Measurements from ENCODE around the gene NTRK3.
"Not testable (repeated sequence)": the region's sequence is repeated elsewhere in the genome, so short reads cannot be mapped to it uniquely, and the experiment has no call there.

NTRK3 gene

DNA sequence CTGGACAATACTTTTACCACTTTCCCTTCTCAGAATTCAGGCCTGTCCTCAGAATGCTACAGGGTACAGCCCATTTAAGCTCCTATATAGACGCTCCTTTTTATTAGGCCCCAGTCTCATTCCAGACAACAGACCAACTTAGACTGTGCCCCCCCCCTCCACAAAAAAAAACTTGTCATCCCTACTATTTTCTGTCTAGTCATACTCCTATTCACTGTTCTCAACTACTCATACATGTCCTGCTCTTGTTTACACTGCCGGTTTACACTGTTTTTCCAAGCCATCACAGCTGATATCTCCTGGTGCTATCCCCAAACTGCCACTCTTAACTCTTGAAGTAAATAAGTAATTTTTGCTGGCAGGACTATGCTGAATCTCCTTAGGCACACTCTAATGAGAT, 420.7 kb downstream of the NTRK3 start:
- H3K9ac ChIP-seq (ENCODE audit: low read depth in 1 of 2, low read length in 2 of 2); H3K4me1 ChIP-seq (ENCODE audit: control insufficient read depth in 2 of 2, insufficient read depth in 2 of 2, low read length in 2 of 2); H3K27me3 ChIP-seq (ENCODE audit: control insufficient read depth in 2 of 2, insufficient read depth in 2 of 2, low read length in 2 of 2); H3K4me3 ChIP-seq (ENCODE audit: low read length in 2 of 2); H3K9me3 ChIP-seq (ENCODE audit: control insufficient read depth in 2 of 2, low read length in 2 of 2); H3K36me3 ChIP-seq (ENCODE audit: control insufficient read depth in 2 of 2, insufficient read depth in 2 of 2, low read length in 2 of 2); H3K27ac ChIP-seq (ENCODE audit: low read depth in 2 of 2, low read length in 2 of 2): not testable (repeated sequence)

DNA sequence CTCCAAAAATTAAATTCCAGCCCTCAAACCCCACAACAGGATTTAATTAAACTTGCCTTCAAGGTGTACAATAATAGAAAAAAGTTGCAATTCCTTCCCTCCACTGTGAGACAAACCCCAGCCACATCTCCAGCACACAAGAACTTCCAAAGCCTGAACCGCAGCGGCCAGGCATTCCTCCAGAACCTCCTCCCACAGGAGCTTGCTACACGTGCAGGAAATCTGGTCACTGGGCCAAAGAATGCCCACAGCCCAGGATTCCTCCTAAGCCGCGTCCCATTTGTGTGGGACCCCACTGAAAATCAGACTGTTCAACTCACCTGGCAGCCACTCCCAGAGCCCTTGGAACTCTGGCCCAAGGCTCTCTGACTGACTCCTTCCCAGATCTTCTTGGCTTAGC, 423.2 kb downstream of the NTRK3 start:
- not testable (repeated sequence) for H3K4me3 ChIP-seq (ENCODE audit: low read length in 2 of 2); H3K27ac ChIP-seq (ENCODE audit: low read depth in 2 of 2, low read length in 2 of 2); H3K27me3 ChIP-seq (ENCODE audit: control insufficient read depth in 2 of 2, insufficient read depth in 2 of 2, low read length in 2 of 2); H3K4me1 ChIP-seq (ENCODE audit: control insufficient read depth in 2 of 2, insufficient read depth in 2 of 2, low read length in 2 of 2); H3K9ac ChIP-seq (ENCODE audit: low read depth in 1 of 2, low read length in 2 of 2); H3K36me3 ChIP-seq (ENCODE audit: control insufficient read depth in 2 of 2, insufficient read depth in 2 of 2, low read length in 2 of 2); H3K9me3 ChIP-seq (ENCODE audit: control insufficient read depth in 2 of 2, low read length in 2 of 2)

DNA sequence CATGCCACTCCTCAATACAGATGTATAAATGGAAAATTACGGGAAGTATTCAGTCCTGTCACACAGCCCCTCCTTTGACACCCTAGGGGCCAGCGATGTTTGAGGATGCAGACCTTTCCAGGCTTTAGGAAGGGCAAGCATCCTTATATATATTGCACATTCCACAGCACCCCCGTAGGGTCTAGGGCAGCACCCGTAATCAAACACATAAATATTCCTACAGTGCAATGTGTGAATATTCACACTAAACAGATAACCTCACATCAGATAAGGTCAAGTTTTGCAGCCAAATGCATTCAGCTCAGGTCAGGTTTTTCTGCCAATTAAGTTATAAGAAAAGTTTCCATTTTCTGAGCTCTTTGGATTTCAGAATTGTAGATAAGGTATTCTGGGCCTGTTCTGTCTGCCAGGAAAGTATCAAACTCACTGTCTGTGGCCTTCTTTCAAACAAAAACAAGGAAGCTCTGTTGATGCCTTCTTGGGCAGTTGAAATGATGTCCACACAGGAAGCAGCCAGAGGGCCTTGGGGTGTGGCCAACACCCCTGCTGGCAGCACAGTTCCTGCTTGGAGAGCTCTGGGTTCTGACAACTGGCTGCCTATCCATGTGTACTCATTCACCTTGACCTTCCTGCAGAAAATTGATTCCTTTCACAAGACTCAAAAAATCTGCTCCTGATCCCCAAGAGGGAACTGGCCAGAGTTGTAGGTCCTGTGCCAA, 427.0 kb downstream of the NTRK3 start:
- no peaks in the 10 kb centered on the region for H3K4me1 ChIP-seq (ENCODE audit: control insufficient read depth in 2 of 2, insufficient read depth in 2 of 2, low read length in 2 of 2)
- H3K36me3 ChIP-seq (ENCODE audit: control insufficient read depth in 2 of 2, insufficient read depth in 2 of 2, low read length in 2 of 2), result no peaks in the 10 kb centered on the region
- no peaks in the 10 kb centered on the region for H3K27me3 ChIP-seq (ENCODE audit: control insufficient read depth in 2 of 2, insufficient read depth in 2 of 2, low read length in 2 of 2)
- no peak overlapping the region for H3K9ac ChIP-seq (ENCODE audit: low read depth in 1 of 2, low read length in 2 of 2)
- H3K27ac ChIP-seq (ENCODE audit: low read depth in 2 of 2, low read length in 2 of 2), result no peak overlapping the region
- H3K4me3 ChIP-seq (ENCODE audit: low read length in 2 of 2), result no peak overlapping the region
- peaks cover 0 to 4% of the 10 kb centered on the region in 2 donors for H3K9me3 ChIP-seq (ENCODE audit: control insufficient read depth in 2 of 2, low read length in 2 of 2)

DNA sequence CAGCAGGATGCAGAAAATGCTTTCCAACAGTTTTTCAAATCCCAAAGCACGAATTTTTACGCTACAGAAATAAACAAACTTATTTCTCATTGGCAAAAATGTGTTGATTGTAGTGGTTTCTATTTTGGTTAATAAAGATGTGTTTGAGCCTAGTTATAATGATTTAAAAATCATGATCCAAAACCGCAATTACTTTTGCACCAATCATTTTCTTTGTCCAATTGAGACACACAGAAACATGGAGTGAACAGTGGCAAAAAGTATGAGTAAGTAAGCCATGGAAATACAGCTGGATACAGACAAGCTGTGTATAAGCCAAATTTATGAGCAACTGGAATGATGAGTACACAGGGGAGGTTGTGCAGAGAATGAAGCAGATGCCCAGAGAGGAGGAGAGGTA, 427.9 kb downstream of the NTRK3 start:
- Histone ChIP-seq H3K9ac (ENCODE audit: low read depth in 1 of 2, low read length in 2 of 2) (no peak overlapping the region), H3K9me3 (ENCODE audit: control insufficient read depth in 2 of 2, low read length in 2 of 2) (peaks cover 0 to 4% of the 10 kb centered on the region in 2 donors), H3K36me3 (ENCODE audit: control insufficient read depth in 2 of 2, insufficient read depth in 2 of 2, low read length in 2 of 2) (no peaks in the 10 kb centered on the region), H3K27me3 (ENCODE audit: control insufficient read depth in 2 of 2, insufficient read depth in 2 of 2, low read length in 2 of 2) (no peaks in the 10 kb centered on the region), H3K4me1 (ENCODE audit: control insufficient read depth in 2 of 2, insufficient read depth in 2 of 2, low read length in 2 of 2) (no peaks in the 10 kb centered on the region), H3K4me3 (ENCODE audit: low read length in 2 of 2) (no peak overlapping the region), H3K27ac (ENCODE audit: low read depth in 2 of 2, low read length in 2 of 2) (no peak overlapping the region)

DNA sequence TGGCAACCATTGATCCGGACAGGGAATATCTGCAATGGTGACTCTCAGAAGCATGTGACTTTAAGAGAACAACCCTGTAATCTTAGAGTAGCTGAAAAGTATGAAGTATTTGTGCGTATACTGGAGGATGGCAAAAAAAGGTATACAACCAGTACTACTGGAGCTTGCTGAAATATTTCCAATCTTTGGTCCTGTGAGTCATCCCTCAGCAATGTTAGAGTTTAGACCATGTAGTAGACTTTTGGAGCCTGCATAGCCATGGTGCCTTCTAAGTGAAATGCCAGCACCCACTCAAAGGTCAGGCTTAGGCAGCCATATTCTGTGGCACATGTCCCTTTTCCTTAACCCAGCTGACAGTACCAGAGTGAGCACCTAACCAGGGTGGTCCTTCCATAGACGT, 429.4 kb downstream of the NTRK3 start:
- Histone ChIP-seq H3K9ac (ENCODE audit: low read depth in 1 of 2, low read length in 2 of 2) (no peak overlapping the region), H3K36me3 (ENCODE audit: control insufficient read depth in 2 of 2, insufficient read depth in 2 of 2, low read length in 2 of 2) (no peaks in the 10 kb centered on the region), H3K27ac (ENCODE audit: low read depth in 2 of 2, low read length in 2 of 2) (no peak overlapping the region), H3K4me1 (ENCODE audit: control insufficient read depth in 2 of 2, insufficient read depth in 2 of 2, low read length in 2 of 2) (no peaks in the 10 kb centered on the region), H3K4me3 (ENCODE audit: low read length in 2 of 2) (no peak overlapping the region), H3K9me3 (ENCODE audit: control insufficient read depth in 2 of 2, low read length in 2 of 2) (peaks cover 0 to 4% of the 10 kb centered on the region in 2 donors), H3K27me3 (ENCODE audit: control insufficient read depth in 2 of 2, insufficient read depth in 2 of 2, low read length in 2 of 2) (no peaks in the 10 kb centered on the region)

DNA sequence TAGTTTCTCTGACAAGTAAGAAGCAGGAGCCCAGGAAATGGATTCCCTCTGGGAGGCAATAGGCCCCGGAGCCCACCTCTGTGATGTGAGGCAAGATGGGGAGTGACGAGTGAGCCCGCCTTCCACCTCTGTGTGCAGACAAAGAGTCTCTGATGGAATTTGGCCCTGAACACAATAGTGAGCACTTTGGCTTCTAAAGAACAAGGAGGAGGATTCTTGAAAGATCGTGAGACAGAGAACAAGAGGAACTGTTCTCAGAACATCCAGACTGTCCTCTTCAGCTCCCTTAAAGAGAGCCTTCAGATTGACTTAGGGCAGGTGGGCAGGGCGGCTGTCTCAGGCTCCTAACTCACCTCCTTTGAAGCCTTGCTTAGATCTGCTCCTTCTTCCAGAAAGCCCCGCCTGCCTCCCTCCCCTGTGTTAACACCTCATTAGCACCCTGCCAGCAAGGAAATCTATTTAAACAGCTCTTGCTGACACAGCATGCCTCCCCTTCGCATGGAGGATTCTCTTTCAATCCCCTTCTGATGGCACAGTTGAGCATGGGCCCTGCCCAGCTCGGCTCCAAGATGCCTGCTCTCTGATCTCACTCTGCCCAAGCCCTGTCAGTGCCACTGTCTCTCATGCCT, 430.3 kb downstream of the NTRK3 start:
- H3K4me3 ChIP-seq (ENCODE audit: low read length in 2 of 2), result no peak overlapping the region
- H3K36me3 ChIP-seq (ENCODE audit: control insufficient read depth in 2 of 2, insufficient read depth in 2 of 2, low read length in 2 of 2), result no peaks in the 10 kb centered on the region
- peaks cover 0 to 4% of the 10 kb centered on the region in 2 donors for H3K9me3 ChIP-seq (ENCODE audit: control insufficient read depth in 2 of 2, low read length in 2 of 2)
- H3K27me3 ChIP-seq (ENCODE audit: control insufficient read depth in 2 of 2, insufficient read depth in 2 of 2, low read length in 2 of 2), result no peaks in the 10 kb centered on the region
- no peak overlapping the region for H3K9ac ChIP-seq (ENCODE audit: low read depth in 1 of 2, low read length in 2 of 2)
- no peaks in the 10 kb centered on the region for H3K4me1 ChIP-seq (ENCODE audit: control insufficient read depth in 2 of 2, insufficient read depth in 2 of 2, low read length in 2 of 2)
- no peak overlapping the region for H3K27ac ChIP-seq (ENCODE audit: low read depth in 2 of 2, low read length in 2 of 2)

DNA sequence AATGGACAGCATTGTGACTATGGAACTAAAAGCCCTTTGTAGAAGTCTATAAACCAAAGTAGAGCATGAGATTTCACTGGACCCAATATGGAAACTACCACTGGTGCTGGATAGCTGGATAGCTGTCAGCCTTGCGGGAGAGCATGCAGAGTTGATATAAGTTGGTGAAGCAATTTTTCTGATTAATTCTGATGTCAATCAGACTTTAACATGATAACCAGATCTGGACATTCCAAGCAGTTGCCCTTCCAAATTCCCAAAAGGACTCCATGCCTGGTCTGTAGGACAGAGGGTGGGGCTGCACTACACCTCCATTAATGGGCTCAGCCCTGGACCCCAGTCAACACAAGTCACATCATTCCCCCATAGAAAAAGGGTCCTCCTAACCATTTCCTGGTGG, 437.8 kb downstream of the NTRK3 start:
- Histone ChIP-seq H3K27ac (ENCODE audit: low read depth in 2 of 2, low read length in 2 of 2) (no peak overlapping the region), H3K36me3 (ENCODE audit: control insufficient read depth in 2 of 2, insufficient read depth in 2 of 2, low read length in 2 of 2) (no peaks in the 10 kb centered on the region), H3K9me3 (ENCODE audit: control insufficient read depth in 2 of 2, low read length in 2 of 2) (peaks cover 2 to 4% of the 10 kb centered on the region in 2 donors), H3K9ac (ENCODE audit: low read depth in 1 of 2, low read length in 2 of 2) (no peak overlapping the region), H3K27me3 (ENCODE audit: control insufficient read depth in 2 of 2, insufficient read depth in 2 of 2, low read length in 2 of 2) (no peaks in the 10 kb centered on the region), H3K4me3 (ENCODE audit: low read length in 2 of 2) (no peak overlapping the region), H3K4me1 (ENCODE audit: control insufficient read depth in 2 of 2, insufficient read depth in 2 of 2, low read length in 2 of 2) (no peaks in the 10 kb centered on the region)

DNA sequence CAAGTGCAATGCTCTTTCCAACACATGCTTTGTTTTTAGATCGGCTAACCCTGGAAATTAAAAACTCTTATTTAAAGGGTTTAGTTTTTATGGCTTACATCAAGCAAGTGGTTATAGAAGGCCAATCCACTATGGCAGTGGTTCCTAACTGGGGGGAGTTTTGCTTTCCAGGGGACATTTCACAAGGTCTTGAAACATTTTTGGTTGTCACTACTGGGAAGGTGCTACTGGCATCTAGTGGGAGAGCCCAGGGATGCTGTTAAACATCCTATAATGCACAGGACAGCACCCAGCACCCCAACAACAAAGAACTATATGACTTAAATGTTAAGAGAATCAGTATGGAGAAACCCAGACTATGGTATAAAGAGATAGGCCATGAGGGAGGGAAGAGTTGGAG, 439.0 kb downstream of the NTRK3 start:
- Histone ChIP-seq H3K36me3 (ENCODE audit: control insufficient read depth in 2 of 2, insufficient read depth in 2 of 2, low read length in 2 of 2) (no peaks in the 10 kb centered on the region), H3K27me3 (ENCODE audit: control insufficient read depth in 2 of 2, insufficient read depth in 2 of 2, low read length in 2 of 2) (no peaks in the 10 kb centered on the region), H3K27ac (ENCODE audit: low read depth in 2 of 2, low read length in 2 of 2) (no peak overlapping the region), H3K9me3 (ENCODE audit: control insufficient read depth in 2 of 2, low read length in 2 of 2) (peaks cover 2 to 4% of the 10 kb centered on the region in 2 donors), H3K4me1 (ENCODE audit: control insufficient read depth in 2 of 2, insufficient read depth in 2 of 2, low read length in 2 of 2) (no peaks in the 10 kb centered on the region), H3K4me3 (ENCODE audit: low read length in 2 of 2) (no peak overlapping the region), H3K9ac (ENCODE audit: low read depth in 1 of 2, low read length in 2 of 2) (no peak overlapping the region)

DNA sequence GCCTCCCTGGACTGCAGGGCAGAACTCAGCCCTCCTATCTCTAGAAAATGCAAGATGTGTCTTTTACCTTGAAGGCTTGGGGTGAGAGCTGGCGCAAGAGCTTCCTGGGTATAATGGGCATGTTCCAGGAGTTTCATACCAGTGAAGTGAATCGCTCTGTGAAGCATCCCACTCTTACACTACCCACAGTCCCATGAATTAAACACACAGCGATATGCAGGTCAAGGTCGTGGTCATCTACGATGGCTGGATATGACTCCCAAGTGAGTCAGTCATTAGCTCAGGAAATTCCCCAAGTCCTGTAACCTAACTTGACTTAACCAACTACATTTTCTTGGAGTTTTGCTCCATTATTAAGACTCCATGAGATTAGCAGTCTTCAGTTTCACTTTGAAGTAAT, 439.7 kb downstream of the NTRK3 start:
- no peak overlapping the region for H3K9ac ChIP-seq (ENCODE audit: low read depth in 1 of 2, low read length in 2 of 2)
- H3K27ac ChIP-seq (ENCODE audit: low read depth in 2 of 2, low read length in 2 of 2), result no peak overlapping the region
- H3K36me3 ChIP-seq (ENCODE audit: control insufficient read depth in 2 of 2, insufficient read depth in 2 of 2, low read length in 2 of 2), result no peaks in the 10 kb centered on the region
- H3K4me1 ChIP-seq (ENCODE audit: control insufficient read depth in 2 of 2, insufficient read depth in 2 of 2, low read length in 2 of 2), result no peaks in the 10 kb centered on the region
- H3K9me3 ChIP-seq (ENCODE audit: control insufficient read depth in 2 of 2, low read length in 2 of 2), result peaks cover 2 to 4% of the 10 kb centered on the region in 2 donors
- no peak overlapping the region for H3K4me3 ChIP-seq (ENCODE audit: low read length in 2 of 2)
- no peaks in the 10 kb centered on the region for H3K27me3 ChIP-seq (ENCODE audit: control insufficient read depth in 2 of 2, insufficient read depth in 2 of 2, low read length in 2 of 2)

DNA sequence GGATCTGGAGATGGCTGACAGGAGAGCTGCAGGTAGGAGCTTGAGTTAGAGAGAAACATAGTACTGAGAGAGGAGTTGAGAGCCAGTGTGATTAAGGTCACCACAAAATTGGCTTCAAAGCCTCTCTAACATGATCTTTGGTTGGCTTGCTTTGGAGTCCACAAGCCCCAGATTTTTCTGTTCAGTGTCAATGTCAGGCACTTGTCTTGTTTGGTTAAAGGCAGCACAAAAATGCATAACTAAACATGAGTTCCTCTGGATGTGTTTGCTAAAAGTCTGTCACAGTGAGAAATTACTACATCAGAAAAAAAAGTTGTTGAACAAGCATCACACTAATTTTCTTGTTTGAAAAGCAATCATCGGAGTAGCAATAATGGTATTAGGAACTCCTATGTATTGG, 440.5 kb downstream of the NTRK3 start:
- no peaks in the 10 kb centered on the region for H3K4me1 ChIP-seq (ENCODE audit: control insufficient read depth in 2 of 2, insufficient read depth in 2 of 2, low read length in 2 of 2)
- H3K27me3 ChIP-seq (ENCODE audit: control insufficient read depth in 2 of 2, insufficient read depth in 2 of 2, low read length in 2 of 2), result no peaks in the 10 kb centered on the region
- no peak overlapping the region for H3K9ac ChIP-seq (ENCODE audit: low read depth in 1 of 2, low read length in 2 of 2)
- H3K27ac ChIP-seq (ENCODE audit: low read depth in 2 of 2, low read length in 2 of 2), result no peak overlapping the region
- no peaks in the 10 kb centered on the region for H3K36me3 ChIP-seq (ENCODE audit: control insufficient read depth in 2 of 2, insufficient read depth in 2 of 2, low read length in 2 of 2)
- H3K4me3 ChIP-seq (ENCODE audit: low read length in 2 of 2), result no peak overlapping the region
- H3K9me3 ChIP-seq (ENCODE audit: control insufficient read depth in 2 of 2, low read length in 2 of 2), result peaks cover 2 to 4% of the 10 kb centered on the region in 2 donors

Measured in mucosa of rectum (tissue), 2 donors.